ENCODE measurements around the gene CPT1A.
A peak's percentile ranks its signal among the peaks of the same experiment; 100 is the strongest.

CPT1A gene

DNA sequence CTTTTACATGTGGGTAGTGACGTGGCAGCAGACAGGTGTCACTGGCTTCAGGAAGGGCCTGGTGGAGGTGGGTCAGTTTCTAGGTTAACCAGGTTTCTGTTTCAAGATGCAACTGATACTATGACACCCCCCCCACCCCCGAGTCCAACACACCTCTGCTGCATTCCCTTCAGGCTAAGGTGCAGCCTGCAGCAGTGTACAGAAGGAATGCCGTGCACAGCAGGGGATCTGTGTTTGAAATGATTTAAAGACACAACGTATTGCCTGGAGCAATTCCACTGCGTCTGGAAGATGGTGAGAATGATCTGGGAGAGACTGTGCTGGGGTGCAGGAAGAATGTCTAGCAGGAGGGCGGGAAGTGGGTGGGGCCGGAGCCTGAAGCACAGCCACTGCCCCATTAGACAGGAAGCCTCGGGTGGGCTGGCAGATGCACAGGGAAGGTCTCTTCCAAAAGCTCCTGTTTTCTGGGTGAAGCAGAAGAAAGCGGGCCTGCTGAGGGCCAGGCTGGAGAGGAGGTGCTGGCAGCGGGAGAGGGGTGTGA is 78.5 kb downstream of the CPT1A start:
- H3K36me3 ChIP-seq (ENCODE audit: insufficient read depth, low read depth, low read length), result no peaks in the 10 kb centered on the region; the same call in 1 of the 2 replicates
- H3K4me1 ChIP-seq (ENCODE audit: insufficient read depth, low read length), result no peaks in the 10 kb centered on the region; the same call in 1 of the 2 replicates
- no peaks in the 10 kb centered on the region for H3K9me3 ChIP-seq (ENCODE audit: insufficient read depth, low read depth, low read length)
- no peak overlapping the region for H3K4me3 ChIP-seq (ENCODE audit: low read length)
- no peaks in the 10 kb centered on the region for H3K27me3 ChIP-seq (ENCODE audit: insufficient read depth, low read length)
- no peak overlapping the region for H3K9ac ChIP-seq (ENCODE audit: low read depth, low read length)
- no peak overlapping the region for H3K27ac ChIP-seq (ENCODE audit: low read length)

DNA sequence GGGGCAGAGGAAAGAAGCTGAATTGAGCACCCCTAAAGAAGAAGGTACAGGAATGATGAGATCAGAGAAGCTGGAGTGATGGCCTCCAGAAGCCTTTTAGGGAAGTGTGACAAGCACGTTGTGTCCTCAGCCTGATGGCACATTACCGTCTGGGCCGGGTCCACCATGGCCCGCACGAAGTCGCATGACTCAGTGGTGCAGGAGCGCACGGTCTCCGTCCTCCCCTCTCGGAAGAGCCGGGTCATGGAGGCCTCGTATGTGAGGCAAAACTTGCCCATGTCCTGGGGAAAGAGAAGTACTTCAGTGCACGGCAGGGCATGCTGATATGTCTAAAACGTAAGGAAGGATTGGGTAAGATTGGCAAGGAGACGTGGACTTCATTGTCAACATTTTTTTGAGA is 79.2 kb downstream of the CPT1A start:
- no peak overlapping the region for H3K27ac ChIP-seq (ENCODE audit: low read length)
- H3K4me1 ChIP-seq (ENCODE audit: insufficient read depth, low read length), result no peaks in the 10 kb centered on the region; the same call in 1 of the 2 replicates
- H3K9me3 ChIP-seq (ENCODE audit: insufficient read depth, low read depth, low read length), result no peaks in the 10 kb centered on the region
- no peaks in the 10 kb centered on the region; the same call in 1 of the 2 replicates for H3K36me3 ChIP-seq (ENCODE audit: insufficient read depth, low read depth, low read length)
- H3K4me3 ChIP-seq (ENCODE audit: low read length), result no peak overlapping the region
- H3K27me3 ChIP-seq (ENCODE audit: insufficient read depth, low read length), result no peaks in the 10 kb centered on the region
- no peak overlapping the region for H3K9ac ChIP-seq (ENCODE audit: low read depth, low read length)

DNA sequence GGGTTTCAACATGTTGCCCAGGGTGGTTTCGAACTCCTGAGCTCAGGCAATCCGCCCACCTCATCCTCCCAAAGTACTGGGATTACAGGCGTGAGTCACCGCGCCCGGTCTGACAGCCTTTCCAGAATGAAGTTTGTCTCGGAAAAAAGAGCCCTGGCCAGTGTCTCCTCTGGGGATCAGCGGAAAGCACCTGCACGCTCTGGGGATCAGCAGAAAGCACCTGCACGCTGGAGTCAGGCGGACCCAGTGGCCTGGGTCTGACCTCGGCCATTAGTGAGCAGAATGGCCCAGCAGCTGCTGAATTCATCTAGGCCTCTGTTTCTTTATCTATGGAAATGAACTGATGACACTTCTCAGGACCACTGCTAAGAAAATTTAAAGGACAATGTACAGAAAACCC is 79.9 kb downstream of the CPT1A start:
- Histone ChIP-seq H3K9me3 (ENCODE audit: insufficient read depth, low read depth, low read length) (no peaks in the 10 kb centered on the region), H3K36me3 (ENCODE audit: insufficient read depth, low read depth, low read length) (peaks cover 6% of the 10 kb centered on the region; the same call in 1 of the 2 replicates)

DNA sequence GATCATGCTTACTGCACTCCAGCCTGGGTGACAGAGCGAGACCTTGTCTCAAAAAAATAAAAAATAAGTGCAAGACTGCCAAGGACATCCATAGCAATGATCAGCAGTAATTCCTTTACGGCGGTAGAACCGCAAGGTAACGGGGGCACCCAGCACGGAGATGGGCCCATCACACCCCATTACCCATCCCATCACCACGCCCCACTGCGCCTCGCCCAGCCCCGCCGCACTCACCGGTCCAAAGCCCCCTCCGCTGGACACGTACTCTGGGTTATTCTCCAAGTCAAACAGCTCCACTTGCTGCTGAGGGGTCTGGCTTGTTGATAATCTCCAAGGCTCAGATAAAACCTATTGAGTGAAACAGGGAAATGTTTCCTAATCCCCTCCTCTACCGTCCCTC is 81.7 kb downstream of the CPT1A start:
- no peaks in the 10 kb centered on the region; the same call in 1 of the 2 replicates for H3K4me1 ChIP-seq (ENCODE audit: insufficient read depth, low read length)
- peaks cover 6% of the 10 kb centered on the region; the same call in 1 of the 2 replicates for H3K36me3 ChIP-seq (ENCODE audit: insufficient read depth, low read depth, low read length)

More for the DNA sequence above, 79.9 kb downstream of the CPT1A start:
- Histone ChIP-seq H3K4me1 (ENCODE audit: insufficient read depth, low read length) (no peaks in the 10 kb centered on the region; the same call in 1 of the 2 replicates), H3K4me3 (ENCODE audit: low read length) (no peak overlapping the region), H3K9ac (ENCODE audit: low read depth, low read length) (no peak overlapping the region), H3K27ac (ENCODE audit: low read length) (no peak overlapping the region), H3K27me3 (ENCODE audit: insufficient read depth, low read length) (no peaks in the 10 kb centered on the region)

DNA sequence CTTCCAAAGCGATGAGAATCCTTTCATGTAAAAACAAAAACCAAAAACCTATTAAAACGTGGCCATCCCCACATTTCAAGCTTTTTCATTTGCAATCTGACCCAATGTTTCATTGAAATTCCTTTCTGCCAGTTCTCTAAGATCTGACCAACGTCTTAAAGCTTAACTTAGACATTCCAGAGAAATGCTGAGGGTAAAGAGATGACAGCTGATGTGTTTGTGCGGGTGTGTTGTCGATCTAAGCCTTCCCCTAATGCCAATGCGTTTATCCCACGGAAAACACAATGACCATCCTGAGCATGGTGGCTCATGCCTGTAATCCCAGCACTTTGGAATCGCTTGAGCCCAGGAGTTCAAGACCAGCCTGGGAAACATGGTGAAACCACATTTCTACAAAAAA is 84.0 kb downstream of the CPT1A start:
- H3K4me1 ChIP-seq (ENCODE audit: insufficient read depth, low read length), result no peaks in the 10 kb centered on the region
- H3K27ac ChIP-seq (ENCODE audit: low read length), result no peak overlapping the region

More for the DNA sequence above, 81.7 kb downstream of the CPT1A start:
- Histone ChIP-seq H3K9me3 (ENCODE audit: insufficient read depth, low read depth, low read length) (no peaks in the 10 kb centered on the region), H3K27ac (ENCODE audit: low read length) (no peak overlapping the region), H3K9ac (ENCODE audit: low read depth, low read length) (no peak overlapping the region), H3K4me3 (ENCODE audit: low read length) (no peak overlapping the region), H3K27me3 (ENCODE audit: insufficient read depth, low read length) (no peaks in the 10 kb centered on the region)

DNA sequence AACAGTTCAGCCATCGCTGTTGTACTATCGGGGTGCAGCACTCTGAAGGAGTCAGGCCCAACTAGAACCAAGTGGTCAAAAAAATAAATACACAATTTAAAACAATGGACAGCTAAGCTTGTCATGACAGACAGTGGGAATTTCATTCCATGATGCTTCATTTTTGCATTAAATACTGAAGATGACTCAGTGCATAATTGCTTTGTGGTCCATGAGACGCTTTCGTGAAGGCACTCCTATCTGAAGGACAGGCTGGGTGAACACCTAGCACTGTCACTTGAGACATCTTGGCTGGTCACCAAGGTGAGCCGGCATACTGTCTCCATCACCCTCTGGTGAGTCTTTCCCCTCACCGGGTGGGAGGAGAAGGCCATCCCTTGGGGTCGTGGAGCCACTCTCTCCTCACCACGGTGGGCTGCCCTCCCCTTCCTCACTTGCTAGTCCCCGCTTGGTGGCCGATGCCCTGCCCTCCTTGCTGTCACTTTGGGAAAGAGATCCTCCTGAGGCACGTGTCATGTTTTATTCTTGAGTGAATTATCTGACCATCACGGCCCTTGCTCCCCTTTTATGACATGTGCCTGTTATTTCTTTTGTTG is 85.4 kb downstream of the CPT1A start:
- no peaks in the 10 kb centered on the region for H3K27me3 ChIP-seq (ENCODE audit: insufficient read depth, low read length)
- H3K4me3 ChIP-seq (ENCODE audit: low read length), result no peak overlapping the region

More for the DNA sequence above, 84.0 kb downstream of the CPT1A start:
- no peaks in the 10 kb centered on the region for H3K9me3 ChIP-seq (ENCODE audit: insufficient read depth, low read depth, low read length)
- H3K9ac ChIP-seq (ENCODE audit: low read depth, low read length), result no peak overlapping the region
- H3K4me3 ChIP-seq (ENCODE audit: low read length), result no peak overlapping the region
- peaks cover 6% of the 10 kb centered on the region; the same call in 1 of the 2 replicates for H3K36me3 ChIP-seq (ENCODE audit: insufficient read depth, low read depth, low read length)
- no peaks in the 10 kb centered on the region for H3K27me3 ChIP-seq (ENCODE audit: insufficient read depth, low read length)

DNA sequence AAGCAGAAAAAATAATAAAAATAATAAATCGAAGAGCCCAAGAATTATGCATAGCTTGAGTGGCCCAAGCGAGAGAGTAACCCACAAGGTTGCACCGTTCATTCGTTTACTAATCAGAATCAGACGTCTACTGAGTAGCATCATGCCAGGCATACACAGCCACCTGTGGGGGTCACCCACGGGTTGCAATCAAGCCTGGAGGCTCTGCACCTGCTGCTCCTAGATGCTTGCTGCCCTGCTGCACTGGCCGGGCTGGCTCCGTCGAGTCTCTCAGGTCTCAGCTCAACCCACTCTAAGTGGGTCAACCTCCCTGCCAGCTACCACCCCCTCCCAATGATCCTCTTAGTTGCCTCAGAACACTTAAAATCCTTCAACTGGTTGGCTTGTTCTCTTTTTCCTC is 88.4 kb downstream of the CPT1A start:
- Histone ChIP-seq H3K4me1 (ENCODE audit: insufficient read depth, low read length) (peaks cover 10% of the 10 kb centered on the region; the same call in 1 of the 2 replicates), H3K27ac (ENCODE audit: low read length) (no peak overlapping the region)

More for the DNA sequence above, 85.4 kb downstream of the CPT1A start:
- Histone ChIP-seq H3K4me1 (ENCODE audit: insufficient read depth, low read length) (no peaks in the 10 kb centered on the region), H3K9me3 (ENCODE audit: insufficient read depth, low read depth, low read length) (no peaks in the 10 kb centered on the region), H3K36me3 (ENCODE audit: insufficient read depth, low read depth, low read length) (peaks cover 6% of the 10 kb centered on the region; the same call in 1 of the 2 replicates), H3K27ac (ENCODE audit: low read length) (no peak overlapping the region), H3K9ac (ENCODE audit: low read depth, low read length) (no peak overlapping the region)

DNA sequence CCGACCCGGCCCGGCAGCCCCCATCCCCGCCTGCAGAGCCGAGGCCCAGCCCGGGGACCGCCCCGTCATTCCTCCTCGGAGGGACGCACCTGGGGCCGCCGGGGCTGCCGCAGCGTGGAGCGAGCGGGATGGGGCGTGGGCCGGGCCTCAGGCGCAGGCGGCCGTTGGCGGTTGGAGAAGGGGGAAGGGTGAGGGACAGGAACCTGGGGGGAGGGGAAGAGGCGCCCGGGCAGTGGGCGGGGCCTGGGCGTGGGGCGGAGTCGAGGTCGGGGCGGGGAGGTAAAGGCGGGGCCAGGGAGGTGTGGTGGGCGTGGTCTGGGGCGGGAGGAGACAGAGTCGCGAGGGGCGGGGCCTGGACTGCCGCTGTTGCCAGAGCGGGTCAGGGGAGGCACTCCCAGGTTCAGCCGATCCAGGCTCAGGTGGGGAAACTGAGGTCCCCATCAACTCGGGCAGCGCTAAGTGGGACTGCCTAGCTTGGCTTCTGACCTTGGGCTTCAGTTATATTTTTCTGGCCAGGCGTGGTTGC is 90.3 kb downstream of the CPT1A start, which contains the start of gene TESMIN:
TSS of gene TESMIN (minus strand) at position 190 of the 526 bp plus-strand sequence. CDS start 860 bp downstream, outside the sequence.
- H3K4me1 ChIP-seq (ENCODE audit: insufficient read depth, low read length), result peaks cover 16% of the 10 kb centered on the region; the same call in 1 of the 2 replicates
- H3K27me3 ChIP-seq (ENCODE audit: insufficient read depth, low read length), result no peaks in the 10 kb centered on the region
- H3K9me3 ChIP-seq (ENCODE audit: insufficient read depth, low read depth, low read length), result no peaks in the 10 kb centered on the region
- H3K4me3 ChIP-seq (ENCODE audit: low read length), result peak within 1 kb of the TSS; percentile 61; the same call in 1 of the 2 replicates
- H3K36me3 ChIP-seq (ENCODE audit: insufficient read depth, low read depth, low read length), result peaks cover 9% of the 10 kb centered on the region
- H3K9ac ChIP-seq (ENCODE audit: low read depth, low read length), result peak within 1 kb of the TSS; percentile 77; the same call in 1 of the 2 replicates
- H3K27ac ChIP-seq (ENCODE audit: low read length), result no peak within 1 kb of the TSS

More for the DNA sequence above, 88.4 kb downstream of the CPT1A start:
- Histone ChIP-seq H3K4me3 (ENCODE audit: low read length) (no peak overlapping the region), H3K27me3 (ENCODE audit: insufficient read depth, low read length) (no peaks in the 10 kb centered on the region), H3K36me3 (ENCODE audit: insufficient read depth, low read depth, low read length) (peaks cover 6% of the 10 kb centered on the region), H3K9ac (ENCODE audit: low read depth, low read length) (no peak overlapping the region), H3K9me3 (ENCODE audit: insufficient read depth, low read depth, low read length) (no peaks in the 10 kb centered on the region)

DNA sequence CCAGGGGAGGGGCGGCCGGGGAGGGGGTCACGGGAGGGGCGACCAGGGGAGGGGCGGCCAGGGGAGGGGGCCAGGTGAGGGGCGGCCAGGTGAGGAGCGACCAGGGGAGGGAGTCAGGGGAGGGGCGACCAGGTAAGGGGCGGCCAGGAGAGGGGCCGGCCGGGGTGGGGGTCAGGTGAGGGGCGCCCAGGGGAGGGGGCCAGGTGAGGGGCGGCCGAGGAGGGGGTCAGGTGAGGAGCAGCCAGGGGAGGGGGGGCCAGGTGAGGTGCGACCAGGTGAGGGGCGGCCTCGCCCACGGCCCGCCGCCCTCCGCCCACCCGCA is 90.8 kb downstream of the CPT1A start:
- H3K27me3 ChIP-seq (ENCODE audit: insufficient read depth, low read length), result no peaks in the 10 kb centered on the region
- peak overlapping the region; percentile 44; the same call in 1 of the 2 replicates for H3K4me3 ChIP-seq (ENCODE audit: low read length)
- H3K4me1 ChIP-seq (ENCODE audit: insufficient read depth, low read length), result peaks cover 16% of the 10 kb centered on the region; the same call in 1 of the 2 replicates
- H3K27ac ChIP-seq (ENCODE audit: low read length), result no peak overlapping the region
- H3K36me3 ChIP-seq (ENCODE audit: insufficient read depth, low read depth, low read length), result peaks cover 14% of the 10 kb centered on the region
- no peaks in the 10 kb centered on the region for H3K9me3 ChIP-seq (ENCODE audit: insufficient read depth, low read depth, low read length)
- no peak overlapping the region for H3K9ac ChIP-seq (ENCODE audit: low read depth, low read length)

DNA sequence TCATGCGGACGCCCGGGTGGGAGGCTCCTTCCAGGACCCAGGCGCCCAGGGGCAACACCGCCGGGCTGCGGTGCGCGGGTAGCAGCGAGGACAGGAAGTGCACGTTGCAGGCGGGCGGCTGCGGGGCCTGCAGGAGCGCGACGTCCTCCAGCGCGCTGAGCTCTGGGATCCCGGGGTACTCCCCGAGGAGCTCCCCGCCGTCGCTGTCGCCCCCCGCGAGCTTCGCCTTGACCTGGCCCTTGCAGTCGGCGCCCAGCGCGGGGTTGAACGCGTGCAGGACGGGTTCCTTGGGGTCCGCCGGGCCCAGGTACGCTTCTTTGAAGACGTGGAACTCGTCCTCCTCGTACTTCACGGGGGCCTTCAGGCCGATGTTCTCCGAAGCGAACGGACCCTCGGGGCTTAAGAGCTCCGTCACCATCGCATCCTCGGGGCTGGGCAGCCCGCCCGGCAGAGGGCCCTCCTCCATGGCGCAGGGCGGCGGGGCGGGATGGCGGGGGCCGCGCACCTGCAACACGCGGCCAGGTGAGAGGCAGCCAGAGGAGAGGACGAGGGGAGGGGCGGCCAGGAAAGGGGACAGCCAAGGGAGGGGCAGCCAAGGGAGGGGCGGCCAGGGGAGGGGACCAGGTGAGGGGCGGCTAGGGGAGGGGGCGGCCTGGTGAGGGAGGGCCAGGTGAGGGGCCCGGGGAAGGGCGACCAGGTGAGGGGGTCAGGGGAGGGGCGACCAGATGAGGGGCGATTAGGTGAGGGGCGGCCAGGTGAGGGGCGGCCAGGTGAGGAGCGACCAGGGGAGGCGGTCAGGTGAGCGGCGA is 91.3 kb downstream of the CPT1A start:
- H3K27ac ChIP-seq (ENCODE audit: low read length), result no peak overlapping the region
- H3K4me1 ChIP-seq (ENCODE audit: insufficient read depth, low read length), result peaks cover 16% of the 10 kb centered on the region; the same call in 1 of the 2 replicates
- no peaks in the 10 kb centered on the region for H3K9me3 ChIP-seq (ENCODE audit: insufficient read depth, low read depth, low read length)
- H3K36me3 ChIP-seq (ENCODE audit: insufficient read depth, low read depth, low read length), result peaks cover 19% of the 10 kb centered on the region
- peak overlapping the region; percentile 77; the same call in 1 of the 2 replicates for H3K9ac ChIP-seq (ENCODE audit: low read depth, low read length)
- peak overlapping the region; percentile 61 for H3K4me3 ChIP-seq (ENCODE audit: low read length)
- H3K27me3 ChIP-seq (ENCODE audit: insufficient read depth, low read length), result no peaks in the 10 kb centered on the region

Measured in iPS-20b (cell line).